ENCODE data around the gene KSR2.

KSR2 gene

GRCh38 chr12:117580015-117580717 lies 388.6 kb downstream of the KSR2 start:
- no peak for DNase-seq (ENCODE audit: low read depth)

DNA sequence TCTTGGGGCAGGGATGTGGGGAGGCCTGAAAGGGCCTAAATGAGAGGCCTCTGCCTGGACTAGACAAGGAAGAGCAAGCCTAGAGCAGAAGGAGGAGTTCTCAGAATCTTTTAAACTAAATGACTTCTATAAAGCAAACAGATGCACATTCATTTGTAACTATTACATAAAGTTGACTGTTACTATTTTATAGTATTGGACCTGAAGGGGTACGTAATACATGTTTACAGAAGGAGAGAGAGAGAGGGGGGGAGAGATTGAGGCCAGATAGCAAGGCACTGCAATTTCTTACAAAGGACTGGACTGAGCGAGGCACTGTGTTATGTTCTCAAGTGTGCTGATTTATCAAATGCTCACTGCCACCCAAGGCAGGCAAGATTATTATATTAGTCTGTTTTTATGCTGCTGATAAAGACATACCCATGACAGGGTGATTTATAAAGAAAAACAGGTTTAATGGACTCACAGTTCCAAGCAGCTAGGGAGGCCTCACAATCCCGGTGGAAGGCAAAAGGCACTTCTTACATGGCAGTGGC lies 391.6 kb downstream of the KSR2 start:
- DNase-seq (ENCODE audit: low read depth), result no peak

GRCh38 chr12:117576053-117576452 lies 392.7 kb downstream of the KSR2 start:
- no peak for DNase-seq (ENCODE audit: low read depth)

DNA sequence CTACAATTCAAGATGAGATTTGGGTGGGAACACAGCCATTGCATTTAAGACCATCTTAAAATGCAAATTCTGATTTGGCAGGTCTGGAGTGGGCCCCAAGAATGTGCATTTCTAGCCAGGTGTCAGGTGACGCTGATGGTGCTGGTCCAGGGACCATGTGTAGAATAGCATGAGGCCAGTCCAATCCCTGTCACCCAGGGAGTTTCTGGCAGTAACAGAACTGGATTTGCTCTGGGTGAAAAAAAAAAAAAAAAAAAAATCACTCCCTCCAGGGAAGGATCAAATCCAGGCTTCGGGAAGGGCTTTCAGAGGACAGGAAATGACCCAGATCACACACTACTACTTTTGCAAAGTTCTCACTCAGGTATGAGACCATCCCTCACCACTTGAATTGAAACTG lies 394.1 kb downstream of the KSR2 start:
- no peak for DNase-seq (ENCODE audit: low read depth)

DNA sequence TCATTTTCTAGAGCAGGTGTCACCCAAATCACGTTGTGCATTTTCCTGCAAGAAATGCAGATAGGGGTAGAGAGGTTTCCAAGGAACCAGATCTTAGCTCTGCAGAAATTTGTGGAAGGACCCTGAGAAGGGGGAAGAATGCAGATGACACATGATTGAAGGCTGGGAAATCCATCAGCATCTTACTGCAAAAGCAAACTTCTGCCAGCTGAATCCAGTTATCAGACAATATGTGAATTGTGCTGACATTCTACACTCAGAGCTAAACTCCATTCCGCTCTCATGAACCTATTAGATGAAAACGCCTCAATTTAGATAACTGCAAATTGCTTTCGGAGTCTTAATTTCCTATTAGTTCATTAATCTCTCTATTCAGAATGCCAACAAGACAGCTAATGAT lies 396.0 kb downstream of the KSR2 start:
- no peak for DNase-seq (ENCODE audit: low read depth)

DNA sequence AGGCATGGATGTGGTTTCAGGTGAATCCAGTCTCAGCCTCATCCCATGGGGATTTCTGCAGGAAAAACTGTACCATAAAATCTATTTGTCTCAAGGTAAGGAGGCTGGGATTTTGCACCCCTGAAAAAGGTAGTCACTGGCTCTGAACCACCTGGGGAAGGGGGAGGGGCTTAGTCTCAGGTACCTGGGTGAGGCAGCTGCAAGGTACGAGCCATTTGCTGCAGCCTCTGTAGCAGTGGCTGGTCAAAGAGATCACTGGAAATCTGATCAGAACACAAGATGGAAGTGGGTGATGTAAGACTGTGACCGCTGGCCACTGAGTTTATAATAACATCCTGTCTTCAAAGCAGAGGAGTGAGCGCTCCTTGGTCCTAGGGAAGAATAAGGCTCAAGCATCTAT lies 397.5 kb downstream of the KSR2 start:
- no peak for DNase-seq (ENCODE audit: low read depth)

DNA sequence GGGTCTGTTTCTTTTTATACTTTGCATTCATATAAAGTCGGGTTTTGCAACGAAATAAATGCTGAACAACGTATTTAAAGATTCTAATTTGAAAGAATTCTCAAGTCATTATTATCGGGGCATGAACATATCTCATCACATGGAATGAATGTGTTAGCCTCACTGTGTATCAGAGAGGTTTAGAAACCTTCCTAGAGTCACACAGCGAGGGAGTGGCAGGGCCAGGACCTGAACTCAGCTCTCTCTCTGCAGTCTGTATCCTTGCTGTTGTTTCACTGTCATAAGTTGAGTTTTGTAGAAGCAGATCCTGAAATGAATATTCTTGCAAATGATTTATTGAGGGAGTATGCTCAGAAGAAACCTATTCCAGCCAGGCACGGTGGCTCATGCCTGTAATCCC lies 398.2 kb downstream of the KSR2 start:
- no peak for DNase-seq (ENCODE audit: low read depth)

DNA sequence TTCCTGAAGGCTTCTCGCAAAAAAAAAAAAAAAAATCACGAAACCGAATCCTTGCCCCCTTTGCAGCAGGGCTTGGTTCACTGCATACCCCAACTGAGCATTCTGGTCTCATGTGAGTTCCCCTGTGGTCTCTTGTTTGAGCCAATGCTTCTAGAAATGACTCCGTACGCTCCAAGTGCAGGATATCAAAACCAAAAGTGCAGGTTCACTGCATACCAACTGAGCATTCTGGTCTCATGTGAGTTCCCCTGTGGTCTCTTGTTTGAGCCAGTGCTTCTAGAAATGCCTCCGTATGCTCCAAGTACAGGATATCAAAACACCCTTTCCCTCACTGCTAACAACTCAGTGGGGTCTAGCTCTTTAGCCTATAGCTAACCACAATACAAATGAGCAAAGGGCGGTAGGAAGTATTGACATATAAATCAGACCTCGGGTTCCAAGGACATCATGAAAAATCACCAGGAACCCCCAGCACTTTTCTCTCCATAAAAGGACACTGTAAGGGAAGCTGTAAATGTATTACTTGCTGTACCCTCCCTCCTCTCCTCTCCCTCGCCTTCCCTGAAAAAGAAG lies 401.1 kb downstream of the KSR2 start:
- DNase-seq (ENCODE audit: low read depth), result no peak

GRCh38 chr12:117564881-117565280 lies 403.9 kb downstream of the KSR2 start:
- no peak for DNase-seq (ENCODE audit: low read depth)

DNA sequence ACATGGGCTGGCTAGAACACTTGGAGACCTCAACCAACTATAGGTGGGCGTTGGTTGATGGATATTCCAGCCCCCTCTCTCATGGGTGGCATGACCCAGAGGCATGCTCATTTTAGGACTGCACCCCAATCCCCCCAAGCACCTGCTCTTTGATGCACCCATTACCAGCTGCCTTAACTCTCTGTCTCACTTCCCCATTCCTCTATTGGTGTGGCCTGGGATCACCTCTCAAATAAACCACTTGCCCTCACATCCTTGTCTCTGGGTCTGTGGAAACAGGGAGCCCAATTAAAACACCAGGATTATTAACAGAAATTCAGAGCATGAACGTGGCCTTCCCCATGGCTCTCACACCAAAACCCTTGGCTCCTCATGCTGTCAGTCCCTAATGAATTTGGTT lies 405.1 kb downstream of the KSR2 start:
- no peak for DNase-seq (ENCODE audit: low read depth)

DNA sequence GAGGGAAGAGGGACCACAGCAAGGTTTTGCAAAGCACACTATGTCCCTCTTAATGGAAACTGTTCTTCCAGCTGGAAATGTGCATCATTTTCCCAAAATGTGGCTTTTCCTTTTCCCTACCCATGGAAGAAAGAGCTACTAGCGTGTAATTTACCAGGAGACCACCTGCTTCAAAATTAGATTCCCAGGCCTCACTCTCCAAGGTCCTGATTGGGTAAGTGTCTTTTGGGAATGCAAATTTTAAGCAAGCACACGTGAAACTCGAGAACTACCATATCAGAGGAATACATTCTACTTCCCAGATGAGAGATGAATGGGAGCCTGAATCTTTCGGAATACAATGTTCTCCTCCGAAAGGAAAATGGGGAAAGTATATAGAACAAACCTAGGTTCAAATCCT lies 405.8 kb downstream of the KSR2 start:
- no peak for DNase-seq (ENCODE audit: low read depth)

DNA sequence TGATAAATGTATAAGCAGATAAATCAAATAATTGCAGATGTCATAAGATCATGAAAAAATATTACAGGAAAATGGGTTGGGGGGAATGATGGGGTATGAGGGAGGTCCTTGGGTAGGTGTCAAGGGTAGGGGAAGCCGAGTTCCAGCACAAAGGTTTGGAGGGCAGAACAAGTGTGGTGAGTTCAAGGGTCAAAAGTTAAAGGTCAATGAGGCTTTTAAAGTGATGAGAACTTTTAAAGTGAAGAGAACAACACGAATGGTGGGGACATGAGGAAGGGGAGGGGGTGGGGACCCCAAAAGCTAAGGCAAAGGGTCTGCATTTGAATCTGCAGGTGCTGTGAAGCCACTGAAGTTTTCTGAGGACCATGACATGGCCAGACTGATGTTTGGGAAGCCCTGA lies 406.8 kb downstream of the KSR2 start:
- DNase-seq (ENCODE audit: low read depth), result no peak

DNA sequence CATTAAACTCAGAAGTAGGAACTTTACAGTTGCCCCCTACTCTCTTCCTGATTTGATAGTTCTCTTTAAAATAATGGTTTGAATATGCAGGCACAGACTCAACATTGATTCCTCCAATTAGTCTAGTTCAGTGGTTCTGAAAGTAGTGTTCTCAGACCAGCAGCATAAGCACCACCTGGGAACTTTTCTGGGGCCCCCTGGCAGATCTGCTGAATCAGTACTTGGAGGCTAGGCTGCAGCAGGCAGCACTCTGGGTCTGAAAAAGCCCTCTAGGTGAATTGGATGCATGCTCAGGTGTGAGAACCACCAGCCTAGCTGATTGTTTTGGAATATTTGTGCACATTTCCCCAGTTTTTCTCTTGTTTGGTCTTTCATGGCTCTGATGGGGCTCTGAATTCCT lies 408.8 kb downstream of the KSR2 start:
- DNase-seq (ENCODE audit: low read depth), result no peak

- no peak for DNase-seq (ENCODE audit: low read depth)
These were observed 412.9 kb downstream of the KSR2 start for GRCh38 chr12:117555889-117556288.

DNA sequence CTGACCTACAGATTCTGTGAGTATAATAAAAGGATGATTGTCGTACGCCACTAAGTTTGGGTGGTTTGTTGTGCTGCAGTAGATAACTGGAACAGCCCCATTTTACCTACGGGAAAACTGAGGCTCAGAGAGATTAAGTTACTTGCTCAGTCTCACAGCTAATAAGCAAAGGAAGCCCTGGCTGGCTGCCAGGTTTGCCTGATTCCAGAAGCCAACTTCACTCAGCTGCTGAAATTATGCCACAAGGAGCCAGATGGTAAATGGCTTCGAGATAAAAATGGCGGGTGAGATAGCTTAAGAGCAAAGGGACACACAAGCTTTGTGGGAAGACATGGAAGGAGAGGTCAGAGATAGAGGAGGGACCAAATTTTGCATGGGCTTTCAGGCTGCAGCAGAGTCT lies 415.8 kb downstream of the KSR2 start:
- no peak for DNase-seq (ENCODE audit: low read depth)

DNA sequence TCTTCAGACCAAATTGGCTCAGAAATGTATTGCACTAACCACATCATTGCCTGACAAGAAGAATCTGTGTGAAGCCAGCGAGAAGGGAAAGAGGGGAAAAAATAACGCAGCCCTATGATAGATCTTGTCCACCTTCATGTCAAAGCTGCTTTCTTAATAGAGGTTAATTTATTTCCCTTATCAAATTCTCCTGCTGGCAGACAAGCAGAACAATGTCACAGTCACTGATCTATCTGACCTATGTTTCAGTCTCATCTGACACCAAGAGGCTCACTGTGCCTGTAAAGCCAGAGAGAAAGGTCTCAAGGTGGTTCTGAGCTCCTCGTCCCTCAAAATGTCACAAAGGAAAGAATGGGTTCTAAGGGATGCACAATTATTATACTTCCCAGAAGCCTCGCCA lies 417.1 kb downstream of the KSR2 start:
- no peak for DNase-seq (ENCODE audit: low read depth)

DNA sequence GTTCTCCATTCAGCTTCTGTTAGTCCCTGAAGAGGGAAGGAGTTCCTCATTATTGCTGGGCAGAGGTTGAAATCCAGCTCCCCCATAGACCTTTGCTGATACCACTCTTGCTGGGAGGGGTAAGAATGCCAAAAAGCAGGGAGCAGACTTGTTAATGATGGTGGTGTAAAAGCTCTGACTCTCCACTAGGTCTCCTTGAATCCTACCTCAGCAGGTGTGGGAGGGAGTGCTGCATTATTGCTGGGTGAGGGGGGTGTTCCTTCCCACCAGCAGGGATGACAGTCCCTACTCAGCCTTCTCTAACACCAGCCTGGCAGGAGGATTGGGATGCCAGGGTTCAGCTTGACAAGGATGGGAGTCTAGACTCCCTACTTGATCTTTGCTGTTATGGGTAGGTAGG lies 421.6 kb downstream of the KSR2 start:
- DNase-seq (ENCODE audit: low read depth), result no peak

DNA sequence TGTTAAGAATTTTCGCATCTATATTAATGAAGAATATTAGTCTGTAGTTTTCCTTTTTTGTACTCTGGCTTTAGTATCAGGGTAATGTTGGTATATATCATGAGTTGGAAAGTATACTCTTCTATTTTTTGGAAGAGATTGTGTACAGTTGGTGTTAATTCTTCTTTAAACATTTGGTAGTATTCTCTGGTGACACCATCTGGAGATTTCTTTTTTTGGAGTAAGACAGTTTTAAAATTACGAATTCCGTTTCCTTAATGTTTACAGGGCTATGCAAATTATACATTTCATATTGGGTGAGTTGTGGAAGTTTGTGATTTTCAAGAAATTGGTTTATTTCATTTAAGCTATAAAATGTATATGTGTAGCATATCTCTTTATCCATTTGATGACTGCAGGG lies 423.6 kb downstream of the KSR2 start:
- DNase-seq (ENCODE audit: low read depth), result no peak

DNA sequence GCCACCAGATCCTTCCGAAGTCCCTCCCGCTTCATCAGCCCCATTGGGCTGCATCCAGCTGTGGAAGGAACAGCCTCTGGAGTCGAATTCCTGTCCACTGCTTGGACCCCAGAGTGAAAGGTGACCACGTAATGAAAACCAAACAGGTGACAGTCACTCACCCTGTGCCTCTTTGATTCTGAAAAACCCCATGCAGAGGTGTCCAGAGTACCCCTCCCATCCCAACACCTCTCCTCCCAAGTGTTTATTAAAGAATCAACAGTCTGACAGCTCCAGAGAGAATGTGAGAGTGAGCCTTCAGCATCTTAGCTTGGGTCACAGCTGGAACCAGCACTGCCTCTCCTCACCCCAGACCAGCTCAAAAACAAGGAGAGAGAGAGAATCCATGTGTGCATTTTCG lies 428.8 kb downstream of the KSR2 start:
- DNase-seq (ENCODE audit: low read depth), result no peak

DNA sequence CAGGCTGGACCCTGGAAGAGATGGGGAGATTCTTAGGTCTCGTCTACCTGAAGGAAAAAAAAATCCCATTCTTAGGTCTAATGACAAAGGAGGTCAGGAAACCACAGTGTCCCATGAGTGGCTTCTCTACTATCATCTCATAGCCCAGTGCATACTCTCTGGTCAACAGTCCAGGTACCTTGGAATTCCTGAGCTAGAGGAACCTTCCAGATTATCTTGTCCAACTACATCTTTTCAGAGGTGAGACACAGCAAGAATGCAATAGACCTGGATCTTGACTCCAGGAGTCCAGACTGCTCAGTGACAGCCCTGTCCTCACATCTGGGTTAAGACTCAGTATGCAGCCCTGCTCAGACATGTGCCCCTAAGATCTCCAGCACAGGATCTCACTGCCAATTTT lies 429.9 kb downstream of the KSR2 start:
- no peak for DNase-seq (ENCODE audit: low read depth)

- no peak for DNase-seq (ENCODE audit: low read depth)
These were observed 430.6 kb downstream of the KSR2 start for GRCh38 chr12:117538032-117538690.

GRCh38 chr12:117533687-117534086 lies 435.1 kb downstream of the KSR2 start:
- no peak for DNase-seq (ENCODE audit: low read depth)

DNA sequence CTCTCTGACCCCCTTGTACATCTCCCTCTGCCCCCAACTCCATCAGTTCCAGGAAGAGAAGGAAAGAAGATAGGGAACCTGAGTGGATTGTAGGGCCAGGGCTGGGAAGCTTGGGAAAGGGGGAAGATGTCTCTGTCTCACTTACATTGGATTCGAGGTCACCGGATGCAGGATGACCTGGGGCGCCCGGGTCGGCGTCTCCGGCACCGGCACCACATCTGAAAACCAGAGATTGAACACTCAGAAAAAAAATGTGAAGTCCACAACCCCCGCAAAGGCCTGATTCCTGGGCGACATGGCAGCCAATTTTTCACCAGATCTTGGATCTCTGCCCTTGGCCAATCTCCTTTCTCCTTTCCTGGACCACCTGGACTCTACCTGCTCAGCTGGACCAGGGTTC lies 438.0 kb downstream of the KSR2 start:
- no peak for DNase-seq (ENCODE audit: low read depth)

GRCh38 chr12:117528538-117528937 lies 440.3 kb downstream of the KSR2 start:
- DNase-seq (ENCODE audit: low read depth), result no peak
